22Rv1 (cell line): ENCODE measurements around the gene ADCYAP1R1.

ENCODE experiments used
- CTCF ChIP-seq: fragments of 450-650 bp; IDR thresholded peaks from 2 replicates; pipeline ENCODE4 v1.5.1; 2017; ENCODE audit warnings: mild to moderate bottlenecking
- ZFX ChIP-seq: fragments of 450-650 bp; IDR thresholded peaks from 2 replicates; pipeline ENCODE4 v1.6.1; 2017; ENCODE audit warnings: antibody characterized with exemption, borderline replicate concordance

GRCh38 chr7:31028417-31028992, 23.6 kb upstream of the ADCYAP1R1 start:
- TF ChIP-seq CTCF (no peak), ZFX (no peak)
